PFSK-1 (cell line): ENCODE results near the gene FBLN5.

ENCODE experiments used
- FOXP2 ChIP-seq: optimal IDR thresholded peaks from 2 replicates; pipeline ENCODE3; 2011; ENCODE audit warnings: borderline replicate concordance, control low read depth, inconsistent platforms; ENCODE audit not compliant: insufficient read depth; ENCODE audit errors: extremely low read length, extremely low read depth
- POLR2AphosphoS5 ChIP-seq: IDR thresholded peaks from 2 replicates; pipeline ENCODE4 v1.6.1; 2012; ENCODE audit warnings: low read depth, mild to moderate bottlenecking, control low read depth, low read length, moderate library complexity
- REST ChIP-seq, 2 experiments: IDR thresholded peaks; 2 replicates each; pipeline versions ENCODE4 v1.6.1 to v1.8.0; 2011 to 2012; ENCODE audit warnings: low read depth in 2 of 2, low read length in 2 of 2, control low read depth in 1 of 2, inconsistent platforms in 1 of 2, mild to moderate bottlenecking in 1 of 2, moderate library complexity in 1 of 2; ENCODE audit not compliant: insufficient read depth in 1 of 2
- SIN3A ChIP-seq: IDR thresholded peaks from 2 replicates; pipeline ENCODE4 v1.6.1; 2012; ENCODE audit warnings: mild to moderate bottlenecking, low read length, moderate library complexity, borderline replicate concordance; ENCODE audit not compliant: insufficient read depth
- TAF1 ChIP-seq: IDR thresholded peaks from 2 replicates; pipeline ENCODE4 v1.6.1; 2012; ENCODE audit warnings: low read length, control low read depth, borderline replicate concordance; ENCODE audit not compliant: insufficient read depth

FBLN5 gene

GRCh38 chr14:91870890-91871289, 76.6 kb downstream of the FBLN5 start:
- TF ChIP-seq POLR2AphosphoS5 (no peak), TAF1 (no peak), REST (IDR thresholded peaks at IDR 0.05; ENCODE audit: insufficient read depth in 1 of 2, low read depth in 2 of 2, low read length in 2 of 2) (no peak)

- TF ChIP-seq TAF1 (no peak), POLR2AphosphoS5 (no peak), REST (IDR thresholded peaks at IDR 0.05; ENCODE audit: insufficient read depth in 1 of 2, low read depth in 2 of 2, low read length in 2 of 2) (no peak), SIN3A (no peak), FOXP2 (no peak)
Observed at GRCh38 chr14:91870001-91870400, 77.5 kb downstream of the FBLN5 start.

GRCh38 chr14:91869556-91869955, 77.9 kb downstream of the FBLN5 start:
- no peak for TF ChIP-seq TAF1
- no peak for TF ChIP-seq SIN3A
- TF ChIP-seq FOXP2 = no peak
- no peak for TF ChIP-seq POLR2AphosphoS5
- TF ChIP-seq REST (IDR thresholded peaks at IDR 0.05; ENCODE audit: insufficient read depth in 1 of 2, low read depth in 2 of 2, low read length in 2 of 2) = no peak

- TF ChIP-seq REST (IDR thresholded peaks at IDR 0.05; ENCODE audit: insufficient read depth in 1 of 2, low read depth in 2 of 2, low read length in 2 of 2) (no peak), SIN3A (no peak), FOXP2 (no peak), POLR2AphosphoS5 (no peak), TAF1 (no peak)
Observed at GRCh38 chr14:91867316-91867988, 80.0 kb downstream of the FBLN5 start, which contains the start of gene TC2N. TSS of gene TC2N (minus strand) at chr14:91867536. CDS start at chr14:91813769, 53,767 bp downstream.
